K562 (cell line): Measurements from ENCODE around the gene INTS1. TPM values are rescaled to one million over a fixed set of nuclear protein-coding genes. Genes with fewer than 3 reads are reported as not detected.
A peak's percentile ranks its signal among the peaks of the same experiment; 100 is the strongest.

Experiments
- ATAC-seq: fragments of 200-7000 bp; cut with Tn5 transposase; 3 replicates; pipeline ENCODE4 v1.9.1; 2020; ENCODE audit warnings: moderate library complexity
- BruUV-seq: library from RNA; stranded (reverse); fragments of 400-500 nt; replicated peaks from 2 replicates; lab custom pipeline; 2021; lab: Mats Ljungman, UMichigan
- CTCF ChIA-PET: fragments of 300-600 bp; formaldehyde crosslinking; extraction: SDS; loops from one replicate; lab custom pipeline; 2021; ENCODE audit warnings: low intra/inter-chr PET ratio; lab: Yijun Ruan, JAX
- POLR2A ChIA-PET: fragments of 300-600, 350-650 bp; sonication (Branson Sonifier 250); formaldehyde crosslinking; extraction: SDS; loops from one replicate; lab custom pipeline; 2021; ENCODE audit warnings: antibody characterized with exemption, inconsistent platforms; lab: Yijun Ruan, JAX
- DNase-seq, 4 experiments: peaks; one replicate each; pipeline versions ENCODE4 v3.0.0 to v3.0.0-alpha.2; 2011 to 2018; ENCODE audit warnings: low spot score in 3 of 4, mixed read lengths in 3 of 4; ENCODE audit errors: extremely low read depth in 1 of 4
- FAIRE-seq: peaks from 2 replicates; lab custom pipeline; 2011; peaks lifted over from hg19 to GRCh38; lab: Jason Lieb, UNC
- H2AFZ ChIP-seq: 2 replicates; pipeline ENCODE4 v1.6.0; 2011; ENCODE audit warnings: low read depth, low read length, control low read depth, inconsistent platforms
- H3K27ac ChIP-seq: fragments of 200-600 bp; 3 replicates; pipeline ENCODE4 v1.8.0; 2011; ENCODE audit warnings: low read depth, mild to moderate bottlenecking, control low read depth, inconsistent platforms, low read length, moderate library complexity, mixed read lengths; ENCODE audit errors: extremely low read depth
- H3K27me3 ChIP-seq, 2 experiments: fragments of 300-600 bp in 1 of 2; 2 replicates in 1 of 2; 3 replicates in 1 of 2; pipeline versions ENCODE4 v1.6.0 to v1.8.0; 2011; ENCODE audit warnings: inconsistent platforms in 2 of 2, low read length in 2 of 2, mild to moderate bottlenecking in 1 of 2, mixed read lengths in 1 of 2, moderate library complexity in 1 of 2; ENCODE audit not compliant: control insufficient read depth in 2 of 2, insufficient read depth in 2 of 2
- H3K36me3 ChIP-seq: fragments of 300-600 bp; 3 replicates; pipeline ENCODE4 v1.8.0; 2011; ENCODE audit warnings: mild to moderate bottlenecking, low read length, inconsistent platforms; ENCODE audit not compliant: control insufficient read depth, insufficient read depth
- H3K4me1 ChIP-seq, 2 experiments: fragments of 200-600 bp in 1 of 2; replicated peaks in 1 of 2; 2 replicates in 1 of 2; 3 replicates in 1 of 2; pipeline versions ENCODE4 v1.5.1 to v1.8.0; 2011; ENCODE audit warnings: inconsistent platforms in 2 of 2, low read length in 2 of 2, mild to moderate bottlenecking in 1 of 2, mixed read lengths in 1 of 2, moderate library complexity in 1 of 2; ENCODE audit not compliant: control insufficient read depth in 2 of 2, insufficient read depth in 2 of 2
- H3K4me2 ChIP-seq: 2 replicates; pipeline ENCODE4 v1.6.1; 2011; ENCODE audit warnings: low read length, control low read depth, inconsistent platforms, mixed read lengths; ENCODE audit not compliant: insufficient read depth
- H3K4me3 ChIP-seq: fragments of 200-600 bp; sonication (generic), shearing (Covaris generic); 2 replicates; pipeline ENCODE4 v1.5.1; 2016; ENCODE audit warnings: control low read depth, inconsistent platforms
- H3K79me2 ChIP-seq: fragments of 200-600 bp; 3 replicates; pipeline ENCODE4 v1.8.0; 2011; ENCODE audit warnings: low read length, inconsistent platforms; ENCODE audit not compliant: control insufficient read depth, insufficient read depth
- H3K9ac ChIP-seq, 2 experiments: 2 replicates each; pipeline versions ENCODE4 v1.6.0 to v1.6.1; 2011; ENCODE audit warnings: low read depth in 2 of 2, low read length in 2 of 2, control low read depth in 1 of 2, inconsistent platforms in 1 of 2, mild to moderate bottlenecking in 1 of 2, mixed read lengths in 1 of 2; ENCODE audit not compliant: insufficient read depth in 1 of 2
- H3K9me1 ChIP-seq: one replicate; pipeline ENCODE4 v1.6.0; 2011; ENCODE audit warnings: inconsistent platforms, mild to moderate bottlenecking, low read length, moderate library complexity; ENCODE audit not compliant: control insufficient read depth, insufficient read depth
- H3K9me3 ChIP-seq: replicated peaks from 2 replicates; pipeline ENCODE4 v1.5.1; 2011; ENCODE audit warnings: low read depth, low read length, inconsistent platforms; ENCODE audit not compliant: control insufficient read depth, insufficient read depth
- H4K20me1 ChIP-seq: replicated peaks from 2 replicates; pipeline ENCODE4 v1.6.1; 2011; ENCODE audit warnings: low read length, inconsistent platforms, mixed read lengths; ENCODE audit not compliant: control insufficient read depth, insufficient read depth
- CBFA2T2 ChIP-seq: fragments of 450-650 bp; conservative IDR thresholded peaks from 2 replicates; pipeline ENCODE4 v1.6.1; 2017; ENCODE audit warnings: mild to moderate bottlenecking
- ESRRA ChIP-seq: fragments of 450-650 bp; IDR thresholded peaks from 2 replicates; pipeline ENCODE4 v1.6.1; 2014; ENCODE audit warnings: low read depth, mild to moderate bottlenecking, moderate library complexity, borderline replicate concordance
- ZBTB7A ChIP-seq: IDR thresholded peaks from 2 replicates; pipeline ENCODE4 v1.6.1; 2011; ENCODE audit warnings: low read depth, mild to moderate bottlenecking, low read length, moderate library complexity, borderline replicate concordance; ENCODE audit not compliant: control insufficient read depth
- ZFP36 ChIP-seq: fragments of 150-350 bp; IDR thresholded peaks from 2 replicates; pipeline ENCODE4 v1.6.1; 2018; ENCODE audit warnings: low read length, low read depth; ENCODE audit not compliant: partially characterized antibody
- ZNF263 ChIP-seq: sonication (generic); formaldehyde crosslinking; IDR thresholded peaks from 2 replicates; pipeline ENCODE4 v1.8.0; 2022; ENCODE audit warnings: mild to moderate bottlenecking, missing genetic modification reagents, borderline replicate concordance
- ZNF830 ChIP-seq: fragments of 250-450 bp; sonication (Bioruptor Pico); IDR thresholded peaks from 2 replicates; pipeline ENCODE4 v1.5.0; 2021; ENCODE audit warnings: mild to moderate bottlenecking
- WGBS: fragments of 100-300 bp; shearing (Covaris generic); methylation state at CpG from one replicate; pipeline ENCODE4 v1.1.6; 2016; ENCODE audit warnings: low coverage, mixed read lengths; ENCODE audit not compliant: insufficient coverage; ENCODE audit errors: missing lambda C conversion rate; 5-methylcytosine and 5-hydroxymethylcytosine counted together
- in situ Hi-C: fragments of 300-500 bp; cut with MboI; formaldehyde crosslinking; loops from 4 replicates; pipeline ENCODE4 v1.15.0; 2018; ENCODE audit warnings: inconsistent platforms, mixed read lengths
- intact Hi-C: fragments of 100-400 bp; cut with micrococcal nuclease; formaldehyde crosslinking; loops from 2 replicates; pipeline ENCODE4 v1.14.2; 2022
- polyA plus RNA-seq, 8 experiments: library from polyadenylated mRNA; depleted of rRNA in 4 of 8; stranded (reverse) in 5 of 8; unstranded in 3 of 8; fragments of >200 nt; fragmentation: Nextera tagmentation in 2 of 8; fragmentation: Illumina TruSeq in 1 of 8; extraction: Ambion mirVana in 2 of 8; extraction: Trizol in 1 of 8; gene quantifications; 2 replicates each; pipeline versions ENCODE4 v1.2.1 to v1.2.3, GENCODE V29; 2011 to 2014; ENCODE audit warnings: inconsistent platforms in 1 of 8, missing spikeins in 1 of 8
- total RNA-seq, 7 experiments: library from RNA; depleted of rRNA in 6 of 7; stranded (reverse); fragments of >200 nt in 6 of 7; fragmentation: Illumina TruSeq in 2 of 7; extraction: Trizol in 2 of 7; gene quantifications; 2 replicates each; pipeline versions ENCODE4 v1.2.1 to v1.2.3, GENCODE V29; 2011 to 2021; ENCODE audit warnings: low replicate concordance in 1 of 7

INTS1 gene
- total and polyA plus RNA-seq, 9 of the 15 experiments (the other 6 are each of a cell fraction or from before 2014, with no cell fraction given) = 0.34 to 119 (median 18.5) TPM

DNA sequence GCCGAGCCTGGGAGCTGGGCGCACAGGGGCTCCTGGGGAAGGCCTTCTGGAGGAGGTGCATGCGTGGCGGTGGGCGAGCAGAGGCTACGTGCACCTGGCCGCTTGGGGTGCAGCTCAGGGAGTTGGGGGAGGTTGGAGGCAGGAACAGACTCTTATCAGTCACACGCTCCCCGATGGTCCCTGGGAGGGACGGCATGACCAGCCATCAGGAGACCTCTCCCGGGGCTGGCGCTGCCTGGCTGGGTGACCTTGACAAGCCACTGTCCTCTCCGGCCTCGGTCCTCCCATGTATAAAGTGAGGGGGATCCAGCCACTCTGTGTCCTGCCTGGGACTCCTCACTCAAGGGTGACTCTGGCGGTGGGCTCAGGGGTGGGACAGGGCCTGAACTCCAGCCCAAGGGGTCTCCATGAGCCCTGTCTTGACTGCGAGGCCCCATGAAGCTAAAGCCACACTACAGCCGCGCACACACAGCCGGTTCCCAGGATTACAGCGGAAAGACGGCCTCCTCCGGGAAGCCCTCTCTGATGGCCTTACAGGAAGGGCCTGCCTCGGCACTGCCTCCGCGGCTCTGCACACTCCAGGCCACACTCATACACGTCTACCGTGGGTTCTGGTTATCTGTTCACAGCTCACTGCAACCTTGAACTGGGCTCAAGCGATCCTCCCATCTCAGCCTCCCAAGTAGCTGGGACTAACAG lies 49.5 kb upstream of the INTS1 start:
- ChIA-PET CTCF (no interaction called here), POLR2A (interaction anchor here (0.6 to 1.1 kb wide), 4 partner anchors 9 to 438 kb away, joined by 3 to 5 read pairs (median 4); no protein-coding TSS in a partner anchor)
- Histone ChIP-seq H3K27me3 (peaks cover 0 to 18% of the 10 kb centered on the region in 2 experiments; a peak in 2 of 5 replicates), H3K4me2 (no peak overlapping the region), H3K36me3 (no peaks in the 10 kb centered on the region), H4K20me1 (no peaks in the 10 kb centered on the region), H3K9ac (peak overlapping the region in 1 of 2 experiments; percentile 71; a peak in 2 of 4 replicates), H3K79me2 (no peaks in the 10 kb centered on the region), H3K9me1 (no peaks in the 10 kb centered on the region), H3K27ac (no peak overlapping the region), H2AFZ (peak overlapping the region; percentile 32), H3K4me1 (peaks cover 0 to 65% of the 10 kb centered on the region in 2 experiments; a peak in 4 of 5 replicates), H3K9me3 (no peaks in the 10 kb centered on the region), H3K4me3 (no peak overlapping the region)
- intact Hi-C loops (no loop called here), in situ Hi-C loops (no loop called here)
- no peak for ATAC-seq
- peak in 1 of 4 experiments; percentile 28 for DNase-seq
- FAIRE-seq = no peak
- BruUV-seq = no TSS peak
- peak; percentile 93 for TF ChIP-seq ZFP36
- no peak for TF ChIP-seq CBFA2T2
- no peak for TF ChIP-seq ZNF830 (CRISPR knock-in tag)
- TF ChIP-seq ZBTB7A = 0 out of 2 replicates have a peak, but pooled peaks have one; percentile 9
- TF ChIP-seq ZNF263 (CRISPR knock-in tag) = 0 out of 2 replicates have a peak, but pooled peaks have one; percentile 14
- TF ChIP-seq ESRRA = 0 out of 2 replicates have a peak, but pooled peaks have one; percentile 45
- WGBS = 43% methylated on average over 24 of the region's 28 CpGs
